ENCODE measurements around the gene SSR4. TPM values are rescaled to one million over a fixed set of nuclear protein-coding genes. Genes with fewer than 3 reads are reported as not detected.
A peak's percentile ranks its signal among the peaks of the same experiment; 100 is the strongest.

The SSR4 gene
- total and polyA plus RNA-seq, 2 experiments from 2014 or later: 316 to 693 TPM

DNA sequence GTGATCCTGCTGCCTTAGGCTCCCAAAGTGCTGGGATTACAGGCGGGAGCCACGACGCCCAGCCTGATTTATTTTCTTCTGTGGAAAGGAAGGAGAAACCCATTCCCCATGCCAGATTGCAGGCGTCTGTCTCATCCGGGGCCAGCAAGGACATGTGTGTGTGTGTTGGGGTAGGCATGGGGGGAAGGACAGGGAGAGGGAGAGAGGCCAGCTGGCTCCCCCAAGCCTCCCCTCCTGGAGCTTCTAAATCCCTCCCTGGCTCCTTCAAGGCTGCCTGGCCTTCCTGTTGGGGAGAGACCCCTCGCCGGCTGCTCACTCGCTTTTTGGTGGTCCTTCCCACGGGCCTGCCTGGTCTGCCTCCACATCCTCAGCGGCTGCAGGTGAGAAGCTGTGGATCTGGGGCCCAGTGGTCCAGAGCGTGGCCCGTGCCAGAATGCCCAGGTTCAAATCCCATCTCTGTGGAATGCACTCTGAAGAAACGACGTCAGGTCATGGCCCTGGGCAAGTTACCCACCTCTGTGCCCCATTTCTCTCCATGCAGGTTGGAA, 31.8 kb upstream of the SSR4 start:
- H3K27ac ChIP-seq: no peak overlapping the region

DNA sequence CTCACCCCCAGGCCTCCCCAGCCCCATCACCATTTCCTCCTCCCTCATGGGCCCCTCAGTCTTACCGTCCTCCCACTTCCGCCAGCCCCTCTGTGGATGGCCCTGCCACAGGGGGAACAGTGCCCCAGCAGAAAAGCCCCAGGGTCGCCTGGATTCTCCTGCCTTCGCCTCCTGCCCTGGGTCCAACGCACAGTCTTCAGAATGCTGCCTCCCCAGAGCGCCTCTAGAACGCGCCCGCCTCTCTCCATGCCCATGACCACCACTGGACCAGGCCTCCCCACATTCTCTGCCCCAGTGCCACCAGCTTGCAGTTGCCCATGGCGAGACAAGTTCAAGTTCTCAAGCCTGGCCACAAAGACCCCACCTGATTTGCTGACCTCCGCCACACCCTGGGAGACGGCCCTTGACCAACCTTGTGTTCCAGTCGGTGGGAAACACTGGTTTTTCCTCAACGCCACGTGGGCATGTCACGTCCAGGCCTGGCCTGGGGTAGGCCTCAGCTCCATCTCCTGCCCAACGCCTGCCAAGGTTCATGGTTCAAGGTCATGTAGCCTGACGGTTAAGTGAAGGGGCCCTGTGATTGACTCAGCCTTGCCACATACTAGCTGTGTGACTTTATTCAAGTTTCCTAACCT, 31.1 kb upstream of the SSR4 start:
- Histone ChIP-seq H3K79me2 (no peaks in the 10 kb centered on the region), H3K36me3 (replicated peaks; ENCODE audit: insufficient read depth, low read depth) (no peaks in the 10 kb centered on the region), H3K4me1 (ENCODE audit: insufficient read depth) (peaks cover 5% of the 10 kb centered on the region), H3K9me2 (replicated peaks; ENCODE audit: insufficient read depth) (no peaks in the 10 kb centered on the region), H2AFZ (no peak overlapping the region), H3K27ac (no peak overlapping the region), H3K4me3 (no peak overlapping the region), H3K4me2 (no peak overlapping the region), H4K20me1 (ENCODE audit: insufficient read depth, poor library complexity, severe bottlenecking) (no peaks in the 10 kb centered on the region), H3K27me3 (no peaks in the 10 kb centered on the region), H3K9me3 (ENCODE audit: low read depth) (no peaks in the 10 kb centered on the region)
- TF ChIP-seq, protein P1, sequence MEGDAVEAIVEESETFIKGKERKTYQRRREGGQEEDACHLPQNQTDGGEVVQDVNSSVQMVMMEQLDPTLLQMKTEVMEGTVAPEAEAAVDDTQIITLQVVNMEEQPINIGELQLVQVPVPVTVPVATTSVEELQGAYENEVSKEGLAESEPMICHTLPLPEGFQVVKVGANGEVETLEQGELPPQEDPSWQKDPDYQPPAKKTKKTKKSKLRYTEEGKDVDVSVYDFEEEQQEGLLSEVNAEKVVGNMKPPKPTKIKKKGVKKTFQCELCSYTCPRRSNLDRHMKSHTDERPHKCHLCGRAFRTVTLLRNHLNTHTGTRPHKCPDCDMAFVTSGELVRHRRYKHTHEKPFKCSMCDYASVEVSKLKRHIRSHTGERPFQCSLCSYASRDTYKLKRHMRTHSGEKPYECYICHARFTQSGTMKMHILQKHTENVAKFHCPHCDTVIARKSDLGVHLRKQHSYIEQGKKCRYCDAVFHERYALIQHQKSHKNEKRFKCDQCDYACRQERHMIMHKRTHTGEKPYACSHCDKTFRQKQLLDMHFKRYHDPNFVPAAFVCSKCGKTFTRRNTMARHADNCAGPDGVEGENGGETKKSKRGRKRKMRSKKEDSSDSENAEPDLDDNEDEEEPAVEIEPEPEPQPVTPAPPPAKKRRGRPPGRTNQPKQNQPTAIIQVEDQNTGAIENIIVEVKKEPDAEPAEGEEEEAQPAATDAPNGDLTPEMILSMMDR (IDR thresholded peaks at IDR 0.05; ENCODE audit: poor library complexity): no peak
- TF ChIP-seq EZH2phosphoT487 (IDR thresholded peaks at IDR 0.05; ENCODE audit: low read depth, severe bottlenecking, unreplicated experiment) (no peak), EZH2 (IDR thresholded peaks at IDR 0.05; ENCODE audit: borderline replicate concordance) (no peak)
- no peak for DNase-seq (ENCODE audit: low spot score)
- 89% methylated on average over 18 of the region's 18 CpGs for WGBS (ENCODE audit: low lambda C conversion rate, missing lambda C conversion rate)

More for the DNA sequence above, 31.8 kb upstream of the SSR4 start:
- no peak overlapping the region for H3K4me3 ChIP-seq
- no peaks in the 10 kb centered on the region for H3K79me2 ChIP-seq
- peaks cover 5% of the 10 kb centered on the region for H3K4me1 ChIP-seq (ENCODE audit: insufficient read depth)
- H3K36me3 ChIP-seq (replicated peaks; ENCODE audit: insufficient read depth, low read depth): no peaks in the 10 kb centered on the region
- H2AFZ ChIP-seq: no peak overlapping the region
- no peaks in the 10 kb centered on the region for H3K27me3 ChIP-seq
- DNase-seq (ENCODE audit: low spot score): no peak
- no peaks in the 10 kb centered on the region for H3K9me3 ChIP-seq (ENCODE audit: low read depth)
- no peaks in the 10 kb centered on the region for H3K9me2 ChIP-seq (replicated peaks; ENCODE audit: insufficient read depth)
- 84% methylated on average over 12 of the region's 14 CpGs for WGBS (ENCODE audit: low lambda C conversion rate, missing lambda C conversion rate)
- H4K20me1 ChIP-seq (ENCODE audit: insufficient read depth, poor library complexity, severe bottlenecking): no peaks in the 10 kb centered on the region
- TF ChIP-seq EZH2phosphoT487 (IDR thresholded peaks at IDR 0.05; ENCODE audit: low read depth, severe bottlenecking, unreplicated experiment) (no peak), EZH2 (IDR thresholded peaks at IDR 0.05; ENCODE audit: borderline replicate concordance) (no peak)
- TF ChIP-seq, protein P1 (IDR thresholded peaks at IDR 0.05; ENCODE audit: poor library complexity): no peak
- no peak overlapping the region for H3K4me2 ChIP-seq

DNA sequence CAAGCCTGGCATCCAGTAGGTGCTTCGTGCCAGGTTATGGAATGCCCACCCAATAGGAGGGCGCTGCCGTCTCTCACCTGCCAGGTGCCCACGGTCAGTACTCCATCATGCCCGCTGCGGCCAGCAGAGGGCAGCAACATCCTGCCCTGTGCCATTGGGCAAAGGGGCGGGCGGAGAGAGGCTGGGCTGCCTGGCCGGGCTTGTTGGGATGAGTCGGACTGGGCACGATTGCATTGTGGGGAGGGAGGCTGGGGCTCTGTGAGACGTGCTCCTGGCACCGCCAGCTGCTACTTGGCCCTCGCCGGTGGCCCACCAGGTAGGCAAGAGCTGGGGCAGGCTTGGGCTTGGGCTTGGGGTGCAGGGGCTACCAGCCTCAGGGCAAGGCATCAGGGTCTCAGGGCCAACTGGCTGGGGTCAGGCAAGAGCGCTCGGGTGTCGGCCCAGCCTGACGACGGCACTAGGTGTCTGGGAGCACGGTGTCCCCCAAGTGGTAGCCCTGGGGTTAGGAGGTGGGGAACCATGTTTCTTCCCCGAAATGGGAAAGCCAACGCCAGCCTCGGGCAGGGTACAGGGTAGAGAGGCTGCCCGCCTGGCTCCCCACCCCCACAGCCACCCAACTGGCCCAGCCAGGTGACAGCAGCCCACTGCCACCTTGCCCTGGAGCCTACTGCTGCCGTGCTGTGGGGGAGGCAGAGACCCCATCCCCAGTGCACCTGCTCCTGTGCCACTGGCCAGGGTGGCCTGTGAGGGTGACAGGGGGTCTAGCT, 30.3 kb upstream of the SSR4 start, which contains the start of gene PLXNB3:
PLXNB3 (plus strand) TSS at position 261 of the 767 bp plus-strand sequence. CDS start 1,287 bp downstream, outside the sequence.
- H2AFZ ChIP-seq: no peak within 1 kb of the TSS
- no peak within 1 kb of the TSS for H3K27ac ChIP-seq
- no peaks in the 10 kb centered on the region for H3K27me3 ChIP-seq
- 75% methylated on average over 26 of the region's 26 CpGs for WGBS (ENCODE audit: low lambda C conversion rate, missing lambda C conversion rate)
- H3K79me2 ChIP-seq: no peaks in the 10 kb centered on the region
- no peaks in the 10 kb centered on the region for H3K9me2 ChIP-seq (replicated peaks; ENCODE audit: insufficient read depth)
- H3K36me3 ChIP-seq (replicated peaks; ENCODE audit: insufficient read depth, low read depth): no peaks in the 10 kb centered on the region
- H3K9me3 ChIP-seq (ENCODE audit: low read depth): no peaks in the 10 kb centered on the region
- H3K4me3 ChIP-seq: no peak within 1 kb of the TSS
- peak; percentile 83 for DNase-seq (ENCODE audit: low spot score)
- TF ChIP-seq EZH2 (IDR thresholded peaks at IDR 0.05; ENCODE audit: borderline replicate concordance): no peak
- TF ChIP-seq, protein P1 (IDR thresholded peaks at IDR 0.05; ENCODE audit: poor library complexity): peak; percentile 63
- H3K4me2 ChIP-seq: peak within 1 kb of the TSS; percentile 49
- peaks cover 5% of the 10 kb centered on the region for H3K4me1 ChIP-seq (ENCODE audit: insufficient read depth)
- no peaks in the 10 kb centered on the region for H4K20me1 ChIP-seq (ENCODE audit: insufficient read depth, poor library complexity, severe bottlenecking)

Data from hepatocyte (in vitro differentiated cells).